G401.6 (cell line): Measurements from ENCODE around the gene USP9Y.
"Not testable (repeated sequence)": the region's sequence is repeated elsewhere in the genome, so short reads cannot be mapped to it uniquely, and the experiment has no call there.

Experiments
- FAIRE-seq: peaks from 2 replicates; lab custom pipeline; 2012; peaks lifted over from hg19 to GRCh38; lab: Jason Lieb, UNC

Gene USP9Y

GRCh38 chrY:12701181-12701695 lies at the start of gene USP9Y:
USP9Y (plus strand) TSS chrY:12701231; CDS start chrY:12709448, 8,217 bp downstream.
- FAIRE-seq: no peak

DNA sequence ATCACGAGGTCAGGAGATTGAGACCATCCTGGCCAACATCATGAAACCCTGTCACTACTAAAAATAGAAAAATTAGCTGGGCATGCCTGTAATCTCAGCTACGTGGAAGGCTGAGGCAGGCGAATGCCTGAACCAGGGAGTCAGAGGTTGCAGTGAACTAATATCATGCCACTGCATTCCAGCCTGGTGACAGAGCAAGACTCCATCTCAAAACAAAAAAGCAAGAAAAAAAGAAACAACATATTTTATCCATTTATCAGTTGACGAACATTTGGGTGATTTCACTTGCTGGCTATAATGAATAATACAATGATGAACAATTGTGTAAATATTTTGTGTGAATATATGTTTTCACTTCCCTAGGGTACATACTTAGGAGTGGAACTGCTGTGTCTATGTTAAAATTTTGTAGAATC lies 49.4 kb upstream of the USP9Y start:
- FAIRE-seq: no peak

DNA sequence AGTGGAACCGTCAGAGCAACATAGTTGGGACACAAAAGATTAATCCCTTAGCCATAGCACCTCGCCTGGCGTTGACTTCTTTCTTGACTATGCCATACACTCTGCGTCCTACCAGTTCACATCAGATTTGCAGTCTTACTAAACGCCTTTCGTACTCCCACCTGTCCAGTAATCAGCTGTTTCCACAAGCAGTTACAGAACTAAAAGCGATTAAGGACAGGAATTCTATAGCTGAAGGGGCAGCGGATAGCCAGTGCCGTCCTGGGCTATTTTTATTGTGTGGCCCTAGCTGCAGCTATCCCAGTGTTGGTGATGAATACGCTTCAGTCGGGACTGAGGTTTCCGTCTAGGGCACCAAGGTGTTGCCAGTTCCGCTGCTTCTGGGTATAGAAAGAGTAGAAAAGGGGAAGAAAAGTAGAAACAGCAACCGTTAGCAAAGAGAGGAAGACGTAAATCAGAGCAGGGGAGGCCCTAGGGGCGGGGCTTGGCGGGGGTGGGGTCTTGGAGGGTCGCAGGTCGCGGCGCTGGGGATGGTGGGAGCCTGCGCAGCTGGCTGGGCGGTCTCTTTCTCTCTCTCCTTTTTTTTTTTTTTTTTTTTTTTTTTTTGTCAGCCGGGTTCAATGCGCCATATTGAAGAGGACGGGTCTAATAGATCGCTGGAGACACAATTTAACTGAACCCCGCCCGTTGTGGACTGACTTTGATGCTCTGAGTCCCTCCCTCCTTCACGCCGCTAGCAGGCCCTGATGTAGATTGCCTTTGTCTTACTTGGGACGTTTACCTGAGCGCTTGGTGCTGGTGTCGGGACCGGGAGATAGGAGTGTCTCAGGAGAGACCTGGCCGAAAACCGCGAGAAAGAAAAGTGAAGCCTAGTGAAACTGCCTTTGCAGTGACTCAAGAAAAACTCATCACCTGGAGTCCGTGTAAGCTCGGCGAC lies 39.0 kb upstream of the USP9Y start:
- FAIRE-seq: no peak

DNA sequence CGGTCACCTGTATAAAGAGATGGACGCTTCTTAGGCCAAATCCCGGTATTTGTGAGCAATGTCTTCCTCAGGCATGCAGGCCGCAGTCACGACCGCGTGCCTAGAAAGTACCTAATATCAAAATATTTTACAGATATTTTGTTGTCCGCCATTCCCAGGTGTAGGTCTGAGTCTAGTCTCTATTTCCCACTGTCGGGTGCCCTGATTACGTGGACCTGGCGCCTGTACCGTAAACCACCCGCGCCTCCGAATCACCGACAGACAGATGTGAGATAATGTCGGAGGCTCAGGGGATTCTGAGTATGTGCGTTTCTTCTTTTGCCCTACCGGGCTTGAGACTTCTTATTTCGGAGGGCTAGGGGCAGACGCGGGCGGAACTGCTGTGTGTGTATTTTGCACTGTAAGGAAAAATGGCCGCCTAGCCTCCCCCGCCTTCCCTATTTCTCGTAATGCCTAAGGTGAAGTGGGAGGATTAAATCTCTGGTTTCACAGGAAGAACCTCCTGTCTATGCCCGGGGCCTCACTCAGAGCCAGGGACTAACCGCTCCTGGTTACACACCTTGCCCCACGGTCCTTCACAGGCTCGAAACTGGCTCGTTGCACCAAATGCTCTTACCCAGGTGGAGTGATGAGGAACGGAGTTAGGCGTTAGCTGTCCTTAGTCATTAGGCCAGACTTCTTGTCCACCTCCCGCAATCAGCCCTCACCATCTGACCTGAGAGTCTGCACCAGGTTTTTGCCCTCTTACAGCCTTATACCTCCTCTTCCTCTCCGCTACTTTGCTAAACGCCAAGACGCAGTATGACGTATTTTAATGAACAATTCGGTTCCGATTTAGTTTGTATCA lies 38.1 kb upstream of the USP9Y start:
- FAIRE-seq: no peak

DNA sequence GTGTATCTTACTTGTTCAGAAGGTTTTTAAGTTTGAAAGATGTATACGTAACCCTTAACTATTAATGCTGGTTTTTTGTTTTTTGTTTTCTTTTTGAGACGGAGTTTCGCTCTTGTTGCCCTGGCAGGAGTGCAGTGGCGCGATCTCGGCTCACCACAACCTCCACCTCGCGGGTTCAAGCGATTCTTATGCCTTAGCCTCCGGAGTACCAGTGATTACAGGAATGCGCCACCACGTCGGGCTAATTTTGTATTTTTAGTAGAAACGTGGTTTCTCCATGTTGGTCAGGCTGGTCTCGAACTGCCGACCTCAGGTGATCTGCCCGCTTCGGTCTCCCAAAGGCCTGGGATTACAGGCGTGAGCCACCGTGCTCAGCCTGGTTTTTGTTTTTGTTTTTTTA lies 37.2 kb upstream of the USP9Y start:
- FAIRE-seq: not testable (repeated sequence)

- FAIRE-seq: no peak
Measured at GRCh38 chrY:12678111-12678510, 22.9 kb upstream of the USP9Y start.

DNA sequence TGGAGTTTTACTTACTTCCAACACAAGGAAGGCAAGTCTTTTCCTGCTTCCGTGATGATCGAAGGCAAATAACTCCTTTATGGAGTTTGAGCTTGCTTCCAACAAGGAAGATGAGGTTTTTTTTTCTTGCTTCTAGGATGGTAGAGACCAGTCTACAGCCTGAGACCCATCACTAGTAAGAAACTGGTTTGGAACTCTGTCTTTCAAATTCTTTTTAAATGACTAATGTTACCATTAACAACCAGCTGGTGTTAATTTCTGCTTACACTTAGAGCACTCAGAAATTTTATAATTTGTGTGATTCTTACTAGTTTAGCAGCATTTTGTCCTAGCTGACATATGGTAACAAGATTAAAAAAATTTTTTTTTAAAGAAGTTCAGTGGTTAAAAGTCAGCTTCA lies 19.5 kb upstream of the USP9Y start:
- no peak for FAIRE-seq

DNA sequence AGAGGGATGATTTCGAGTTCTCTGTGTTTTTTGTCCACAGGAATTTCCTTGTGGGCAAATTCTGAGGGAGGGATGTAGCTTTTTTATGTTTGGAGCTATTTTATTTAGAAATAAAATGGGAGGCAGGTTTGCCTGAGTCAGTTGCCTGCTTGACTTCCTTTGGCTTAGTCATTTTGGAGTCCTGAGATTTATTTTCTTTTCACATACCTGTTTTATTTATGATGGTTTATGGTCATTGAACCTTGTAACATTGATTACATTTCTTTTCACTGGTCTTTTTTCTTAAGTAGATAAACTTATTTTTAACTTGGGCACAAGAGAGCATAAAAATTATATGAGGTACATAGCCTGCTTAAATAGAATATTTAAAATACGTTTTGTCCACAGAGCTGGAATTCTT lies 12.7 kb upstream of the USP9Y start:
- FAIRE-seq: no peak

DNA sequence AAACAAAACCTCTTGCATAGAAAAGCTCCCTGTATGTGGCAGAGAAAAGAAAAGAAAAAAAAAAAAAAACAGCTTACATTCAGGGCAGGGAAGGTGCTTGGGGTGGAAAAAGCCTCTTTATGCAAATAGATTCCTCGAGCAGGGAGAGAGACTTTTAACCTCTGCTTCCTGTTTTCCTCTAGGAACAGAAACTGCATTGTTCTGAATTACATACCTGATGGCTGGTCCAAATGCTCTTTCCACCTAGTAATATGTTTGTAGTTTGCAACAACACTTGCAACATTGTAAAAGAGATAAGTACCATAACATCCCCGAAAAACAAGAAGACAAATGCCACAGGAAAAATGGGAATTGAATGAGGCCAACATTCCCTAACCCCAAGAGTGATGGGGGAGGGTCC lies 944 bp upstream of the USP9Y start:
- FAIRE-seq: no peak

- FAIRE-seq: no peak
Measured at GRCh38 chrY:12702174-12702573, 1.1 kb downstream of the USP9Y start.

DNA sequence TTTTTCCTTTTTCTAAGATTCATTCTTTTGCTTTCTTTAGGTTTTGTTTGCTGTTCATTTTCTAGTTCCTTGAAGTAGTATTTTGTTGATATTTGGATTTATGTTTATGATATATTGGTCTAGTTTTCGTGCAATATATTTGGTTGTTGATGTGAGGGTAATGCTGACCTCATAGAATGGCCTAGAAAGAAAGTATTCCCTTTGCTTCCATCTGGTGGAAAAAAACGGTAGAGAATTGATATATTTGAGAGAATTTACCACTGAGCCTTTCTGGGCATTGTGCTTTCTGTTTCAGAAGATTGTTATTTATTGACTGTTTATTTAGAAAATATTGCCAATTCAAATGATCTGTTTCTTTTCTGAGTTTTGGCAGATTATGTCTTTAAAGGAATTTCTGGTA lies 9.4 kb downstream of the USP9Y start:
- peak; percentile 40 for FAIRE-seq

GRCh38 chrY:12715376-12715775 lies 14.3 kb downstream of the USP9Y start:
- FAIRE-seq: no peak

- no peak for FAIRE-seq
Measured at GRCh38 chrY:12729746-12730145, 28.7 kb downstream of the USP9Y start.

DNA sequence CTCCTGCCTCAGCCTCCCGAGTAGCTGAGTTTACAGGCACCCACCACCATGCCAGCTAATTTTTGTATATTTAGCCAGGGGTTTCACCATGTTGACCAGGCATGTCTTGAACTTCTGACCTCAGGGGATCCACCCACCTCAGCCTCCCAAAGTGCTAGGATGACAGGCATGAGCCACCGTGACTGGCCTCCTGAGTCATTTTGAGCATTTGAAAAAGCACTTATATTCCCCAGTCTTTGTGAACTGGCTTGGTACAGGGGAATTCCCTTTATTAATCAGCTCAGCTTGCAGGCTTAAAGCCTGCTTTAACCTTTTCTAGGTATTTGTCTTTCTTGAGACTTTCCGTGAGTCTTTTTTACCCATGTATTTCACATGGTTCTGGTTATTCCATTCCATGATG lies 32.6 kb downstream of the USP9Y start:
- no peak for FAIRE-seq

DNA sequence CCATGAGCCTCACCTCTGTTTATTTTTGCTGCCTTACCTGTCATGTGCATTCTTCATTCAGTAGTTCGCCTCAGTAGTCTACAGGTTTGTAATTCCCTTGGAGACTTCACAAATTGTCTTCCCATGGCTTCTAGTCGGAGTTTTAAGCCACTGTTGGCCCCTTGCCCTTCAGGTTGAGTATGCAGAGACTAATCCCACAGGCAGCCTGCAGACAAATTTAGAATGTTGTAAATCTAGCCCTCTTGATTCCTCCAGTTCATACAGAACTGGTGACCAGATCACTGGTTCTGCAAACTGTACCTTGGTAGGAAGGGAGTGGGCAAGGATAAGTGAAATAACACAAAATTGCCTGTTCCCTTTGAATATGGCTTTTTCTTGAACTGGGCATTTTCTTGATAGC lies 33.0 kb downstream of the USP9Y start:
- FAIRE-seq: no peak

DNA sequence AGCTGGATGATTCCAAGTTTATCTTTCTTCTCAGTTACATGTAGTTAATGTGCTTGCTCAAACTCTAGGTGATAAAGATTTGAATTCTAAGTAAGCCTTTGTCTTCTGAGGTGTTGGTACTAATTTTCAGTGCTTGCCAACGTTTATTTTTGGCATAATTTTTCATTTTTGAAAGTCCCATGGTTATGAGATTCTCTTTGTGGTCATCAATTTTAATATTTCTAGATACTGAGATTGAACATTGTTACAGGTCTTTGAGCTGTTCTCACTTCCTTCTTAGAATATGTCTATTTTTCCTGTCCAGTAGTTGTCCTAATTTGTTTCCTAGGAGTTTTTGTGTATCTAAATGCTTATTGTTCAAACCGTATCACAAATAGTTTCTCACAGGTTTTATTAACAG lies 40.4 kb downstream of the USP9Y start:
- no peak for FAIRE-seq

DNA sequence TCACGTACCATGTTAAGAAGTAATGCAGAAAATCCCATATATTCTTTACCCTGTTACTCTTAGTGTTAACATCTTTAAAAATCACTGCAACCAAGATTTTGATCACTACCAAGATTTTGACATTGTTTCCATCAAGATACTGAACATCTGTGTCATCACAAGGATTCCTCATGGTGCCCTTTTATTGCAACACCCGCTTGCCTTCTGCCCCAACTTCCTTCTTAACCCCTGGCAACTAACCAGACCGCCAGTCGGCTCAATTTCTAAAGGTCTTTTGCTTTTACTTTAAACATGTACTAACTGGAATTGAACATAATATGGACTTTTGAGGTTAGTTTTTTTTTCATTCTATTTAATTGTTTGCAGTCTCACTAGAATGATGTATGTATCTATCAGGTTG lies 41.7 kb downstream of the USP9Y start:
- no peak for FAIRE-seq

- FAIRE-seq: no peak
Measured at GRCh38 chrY:12744091-12744490, 43.1 kb downstream of the USP9Y start.

DNA sequence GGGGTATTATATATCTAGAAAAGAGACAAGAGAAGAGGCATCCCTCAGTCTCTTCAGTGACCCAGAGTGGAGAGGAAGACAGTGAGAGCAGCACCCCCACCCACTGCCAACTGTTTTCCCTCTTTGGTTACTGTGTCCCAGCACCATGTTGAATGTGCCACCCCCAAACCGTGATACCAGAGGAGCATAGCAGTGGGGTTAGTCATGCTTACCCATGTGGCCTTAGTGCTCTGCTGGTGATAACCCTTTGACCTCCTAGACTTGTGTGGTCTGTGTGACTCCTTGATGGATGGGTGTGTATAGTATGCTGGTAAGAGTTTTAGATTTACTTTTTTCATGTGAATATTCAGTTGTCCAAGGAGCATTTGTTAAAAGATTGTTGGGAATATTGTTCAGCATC lies 48.3 kb downstream of the USP9Y start:
- no peak for FAIRE-seq

DNA sequence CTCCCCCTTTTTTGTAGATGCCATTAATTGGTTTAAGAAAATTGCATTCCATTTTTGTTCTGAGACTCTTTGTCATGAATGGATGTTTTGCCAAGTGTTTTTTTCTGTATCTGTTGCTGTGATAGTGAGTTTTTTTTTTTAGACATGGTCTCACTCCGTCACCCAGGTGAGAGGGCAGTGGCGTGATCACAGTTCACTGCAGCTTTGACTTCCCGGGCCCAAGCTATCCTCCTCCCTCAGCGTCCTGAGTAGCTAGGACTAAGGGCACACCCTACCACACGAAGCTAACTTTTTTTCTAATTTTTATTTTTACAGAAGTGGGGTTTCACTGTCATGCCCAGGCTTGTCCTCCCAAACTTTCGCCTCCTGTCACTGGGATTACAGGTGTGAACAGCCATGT lies 51.8 kb downstream of the USP9Y start:
- no peak for FAIRE-seq

DNA sequence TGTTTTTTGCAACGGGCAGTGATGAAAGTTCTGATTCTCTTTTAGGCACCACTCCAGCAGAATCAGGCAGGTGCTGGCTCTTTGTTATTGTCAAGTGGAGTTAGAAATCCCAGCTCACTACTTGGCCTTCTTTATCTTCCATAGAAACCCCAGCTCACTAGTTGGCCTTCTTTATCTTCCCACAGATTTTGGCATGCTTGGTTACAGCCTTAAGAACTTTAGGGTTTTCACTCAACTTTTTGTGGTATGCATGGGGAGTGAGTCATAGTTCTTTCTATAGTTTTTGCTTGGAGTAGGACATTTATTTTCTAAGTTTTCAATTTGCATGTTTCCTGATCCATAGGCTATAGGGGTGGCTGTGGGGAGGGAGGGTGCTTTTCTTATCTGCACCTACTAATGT lies 55.0 kb downstream of the USP9Y start:
- FAIRE-seq: no peak

GRCh38 chrY:12765976-12766375 lies 64.9 kb downstream of the USP9Y start:
- no peak for FAIRE-seq

GRCh38 chrY:12784521-12784920 lies 83.5 kb downstream of the USP9Y start:
- FAIRE-seq: no peak
